ENCODE results near the gene FALEC. TPM values are rescaled to one million over a fixed set of nuclear protein-coding genes. Genes with fewer than 3 reads are reported as not detected.

The FALEC gene
- polyA plus RNA-seq, 2 of the 4 experiments (the other 2 are of a cell fraction): 0.36 to 0.80 TPM

- TF ChIP-seq MYC (IDR thresholded peaks at IDR 0.05; ENCODE audit: borderline replicate concordance, low read length) (no peak), RCOR1 (IDR thresholded peaks at IDR 0.05; ENCODE audit: low read depth, low read length) (no peak), NPAS2 (CRISPR knock-in tag; IDR thresholded peaks at IDR 0.05; ENCODE audit: borderline replicate concordance) (no peak), BCL3 (IDR thresholded peaks at IDR 0.05) (no peak), ZC3H11A (IDR thresholded peaks at IDR 0.05) (no peak)
Observed at GRCh38 chr1:150479370-150479769, 36.2 kb upstream of the FALEC start (continued).

GRCh38 chr1:150479927-150480352, 35.6 kb upstream of the FALEC start:
- 62% methylated on average over 2 of the region's 2 CpGs for WGBS (ENCODE audit: missing lambda C conversion rate)
- DNase-seq (ENCODE audit: low read depth in 1 of 2, low spot score in 1 of 2): no peak
- no peak overlapping the region for H3K4me3 ChIP-seq
- TF ChIP-seq E2F6 (IDR thresholded peaks at IDR 0.05; ENCODE audit: borderline replicate concordance, low read depth) (no peak), MAX (IDR thresholded peaks at IDR 0.05) (no peak), EHF (CRISPR knock-in tag; IDR thresholded peaks at IDR 0.05) (no peak), ESRRA (IDR thresholded peaks at IDR 0.05; ENCODE audit: borderline replicate concordance, low read length) (no peak), FOSB (CRISPR knock-in tag; IDR thresholded peaks at IDR 0.05) (no peak), FOSL2 (IDR thresholded peaks at IDR 0.05) (no peak), FOSL2 (CRISPR knock-in tag; IDR thresholded peaks at IDR 0.05) (no peak), ZFP36 (IDR thresholded peaks at IDR 0.05; ENCODE audit: borderline replicate concordance, partially characterized antibody) (no peak), RARB (CRISPR knock-in tag; IDR thresholded peaks at IDR 0.05) (no peak), CHD4 (IDR thresholded peaks at IDR 0.05; ENCODE audit: borderline replicate concordance) (no peak), TFCP2L1 (CRISPR knock-in tag; IDR thresholded peaks at IDR 0.05) (no peak)
- no peak for FAIRE-seq
- no peaks in the 10 kb centered on the region for H3K9me3 ChIP-seq
- ChIA-PET POLR2A (interaction anchor here (1.1 kb wide), 1 partner anchor 119 kb away, joined by 6 read pairs; no protein-coding TSS in a partner anchor), CTCF (interaction anchor here (0.6 kb wide), 1 partner anchor 11 kb away, joined by 3 read pairs; no protein-coding TSS in a partner anchor)
- H3K4me1 ChIP-seq: peaks cover 13% of the 10 kb centered on the region; the same call in 2 of the 3 replicates
- H3K27ac ChIP-seq: no peak overlapping the region
- H3K4me2 ChIP-seq: no peak overlapping the region
- ATAC-seq: no peak

GRCh38 chr1:150484431-150484830, 31.1 kb upstream of the FALEC start:
- Histone ChIP-seq H3K4me3 (no peak overlapping the region), H3K4me1 (peaks cover 7% of the 10 kb centered on the region; the same call in 2 of the 3 replicates), H3K9me3 (no peaks in the 10 kb centered on the region), H3K27ac (no peak overlapping the region), H3K4me2 (no peak overlapping the region)
- WGBS (ENCODE audit: missing lambda C conversion rate): 61% methylated on average over 5 of the region's 5 CpGs
- TF ChIP-seq EHMT2 (IDR thresholded peaks at IDR 0.05; ENCODE audit: low read depth) (no peak), NFE2L2 (conservative IDR thresholded peaks at IDR 0.05; ENCODE audit: low read length) (no peak), RAD21 (conservative IDR thresholded peaks at IDR 0.05 in 1 of 2, IDR thresholded peaks at IDR 0.05 in 1 of 2) (no peak), PHF8 (IDR thresholded peaks at IDR 0.05; ENCODE audit: borderline replicate concordance, low read depth) (no peak), FOSB (CRISPR knock-in tag; IDR thresholded peaks at IDR 0.05) (no peak), JUNB (IDR thresholded peaks at IDR 0.05) (no peak), KDM5A (IDR thresholded peaks at IDR 0.05) (no peak), HOXB13 (CRISPR knock-in tag; IDR thresholded peaks at IDR 0.05; ENCODE audit: low read depth) (no peak), ZC3H11A (IDR thresholded peaks at IDR 0.05) (no peak), CEBPB (IDR thresholded peaks at IDR 0.05) (no peak), USF2 (IDR thresholded peaks at IDR 0.05) (no peak), FOXS1 (CRISPR knock-in tag; IDR thresholded peaks at IDR 0.05) (no peak), RARB (CRISPR knock-in tag; IDR thresholded peaks at IDR 0.05) (no peak), PBX3 (IDR thresholded peaks at IDR 0.05) (no peak), NPAS2 (CRISPR knock-in tag; IDR thresholded peaks at IDR 0.05; ENCODE audit: borderline replicate concordance) (no peak), ZNF302 (CRISPR knock-in tag; IDR thresholded peaks at IDR 0.05) (no peak), TP53 (CRISPR knock-in tag; IDR thresholded peaks at IDR 0.05) (no peak)
- ChIA-PET CTCF (interaction anchor here (0.7 to 2.5 kb wide), 4 partner anchors 15 to 76 kb away, joined by 3 to 19 read pairs (median 9); no protein-coding TSS in a partner anchor), POLR2A (no interaction called here)
- FAIRE-seq (no peak), ATAC-seq (no peak), DNase-seq (ENCODE audit: low read depth in 1 of 2, low spot score in 1 of 2) (no peak)
